CD4-positive, alpha-beta T cell treated with Interleukin-10 for 1 hour (primary cell): ENCODE measurements around the gene TBC1D22A.

Experiments
- DNase-seq: peaks from one replicate; pipeline ENCODE4 v3.0.0-alpha.2; 2020

The TBC1D22A gene

GRCh38 chr22:47053013-47053725, 290.7 kb downstream of the TBC1D22A start:
- no peak for DNase-seq

GRCh38 chr22:47053726-47054141, 291.3 kb downstream of the TBC1D22A start:
- no peak for DNase-seq

- DNase-seq, result no peak
These were observed 292.0 kb downstream of the TBC1D22A start for GRCh38 chr22:47054231-47055072.

GRCh38 chr22:47055073-47055355, 292.6 kb downstream of the TBC1D22A start:
- no peak for DNase-seq

GRCh38 chr22:47055461-47055860, 293.0 kb downstream of the TBC1D22A start:
- no peak for DNase-seq

- DNase-seq, result no peak
These were observed 293.5 kb downstream of the TBC1D22A start for GRCh38 chr22:47055921-47056320.

- no peak for DNase-seq
These were observed 293.9 kb downstream of the TBC1D22A start for GRCh38 chr22:47056361-47056760.

- DNase-seq, result no peak
These were observed 294.5 kb downstream of the TBC1D22A start for GRCh38 chr22:47056776-47057470.

GRCh38 chr22:47057916-47058585, 295.6 kb downstream of the TBC1D22A start:
- DNase-seq, result no peak

- no peak for DNase-seq
These were observed 296.6 kb downstream of the TBC1D22A start for GRCh38 chr22:47059076-47059475.

GRCh38 chr22:47059701-47060161, 297.3 kb downstream of the TBC1D22A start:
- DNase-seq, result no peak

GRCh38 chr22:47060718-47061117, 298.3 kb downstream of the TBC1D22A start:
- DNase-seq, result no peak

GRCh38 chr22:47061226-47061625, 298.8 kb downstream of the TBC1D22A start:
- DNase-seq, result no peak

GRCh38 chr22:47062126-47062525, 299.7 kb downstream of the TBC1D22A start:
- no peak for DNase-seq

- DNase-seq, result no peak
These were observed 300.6 kb downstream of the TBC1D22A start for GRCh38 chr22:47063071-47063509.

GRCh38 chr22:47063606-47064005, 301.2 kb downstream of the TBC1D22A start:
- no peak for DNase-seq

- no peak for DNase-seq
These were observed 301.6 kb downstream of the TBC1D22A start for GRCh38 chr22:47064016-47064415.

- DNase-seq, result no peak
These were observed 302.0 kb downstream of the TBC1D22A start for GRCh38 chr22:47064416-47064815.

GRCh38 chr22:47065756-47066615, 303.5 kb downstream of the TBC1D22A start:
- no peak for DNase-seq

GRCh38 chr22:47066616-47066905, 304.1 kb downstream of the TBC1D22A start:
- no peak for DNase-seq

- no peak for DNase-seq
These were observed 305.0 kb downstream of the TBC1D22A start for GRCh38 chr22:47067321-47067890.
